HepG2 (cell line): ENCODE results near the gene TRAF4. TPM values are rescaled to one million over a fixed set of nuclear protein-coding genes. Genes with fewer than 3 reads are reported as not detected.
A peak's percentile ranks its signal among the peaks of the same experiment; 100 is the strongest.

Experiments
- CEBPB ChIP-seq: IDR thresholded peaks from 2 replicates; pipeline ENCODE4 v1.6.1; 2011; ENCODE audit warnings: low read depth, low read length, improper control_type of control experiment, borderline replicate concordance
- KAT2B ChIP-seq: fragments of 150-350 bp; IDR thresholded peaks from 2 replicates; pipeline ENCODE4 v1.6.1; 2014; ENCODE audit warnings: low read depth, low read length, borderline replicate concordance
- NKX3-1 ChIP-seq: sonication (generic); formaldehyde crosslinking; IDR thresholded peaks from 2 replicates; pipeline ENCODE4 v1.5.0; 2020; ENCODE audit warnings: missing genetic modification reagents
- STAT5B ChIP-seq: sonication (generic); formaldehyde crosslinking; IDR thresholded peaks from 2 replicates; pipeline ENCODE4 v1.4.0; 2020; ENCODE audit warnings: missing genetic modification reagents
- SYNCRIP ChIP-seq: fragments of 200-400 bp; formaldehyde crosslinking; IDR thresholded peaks from 2 replicates; pipeline ENCODE4 v1.6.1; 2018; ENCODE audit warnings: mild to moderate bottlenecking, low read depth, low read length; ENCODE audit not compliant: insufficient read depth
- ZFP82 ChIP-seq: sonication (generic); formaldehyde crosslinking; IDR thresholded peaks from 2 replicates; pipeline ENCODE4 v1.5.1; 2020; ENCODE audit warnings: mild to moderate bottlenecking, missing genetic modification reagents, borderline replicate concordance
- ZNF510 ChIP-seq: sonication (generic); formaldehyde crosslinking; IDR thresholded peaks from 2 replicates; pipeline ENCODE4 v1.4.0; 2020; ENCODE audit warnings: low read depth, mild to moderate bottlenecking, missing genetic modification reagents
- ZNF570 ChIP-seq: sonication (generic); formaldehyde crosslinking; IDR thresholded peaks from 2 replicates; pipeline ENCODE4 v1.4.0; 2020; ENCODE audit warnings: mild to moderate bottlenecking, missing genetic modification reagents, borderline replicate concordance
- polyA plus RNA-seq, 8 experiments: library from polyadenylated mRNA; depleted of rRNA in 3 of 8; stranded (reverse) in 7 of 8; unstranded in 1 of 8; fragments of >200 nt; fragmentation: Illumina TruSeq in 4 of 8; extraction: Trizol in 4 of 8; gene quantifications; 2 replicates each; pipeline versions ENCODE4 v1.2.1 to v1.2.3, GENCODE V29; 2011 to 2016; ENCODE audit warnings: low read depth in 4 of 8, missing spikeins in 1 of 8, mixed read lengths in 1 of 8; ENCODE audit not compliant: insufficient read depth in 1 of 8
- total RNA-seq, 5 experiments: library from RNA; depleted of rRNA; stranded (reverse); fragments of >200 nt; fragmentation: Illumina TruSeq; extraction: Trizol; gene quantifications; 2 replicates each; pipeline ENCODE4 v1.2.3, GENCODE V29; 2016; ENCODE audit warnings: low read depth in 1 of 5
- TF ChIP-seq, protein P1 (sequence below), 2 experiments: sonication (generic) in 1 of 2; formaldehyde crosslinking in 1 of 2; IDR thresholded peaks; 2 replicates each; pipeline versions ENCODE4 v1.4.0 to v1.6.1; 2018 to 2020; ENCODE audit warnings: missing genetic modification reagents in 2 of 2, borderline replicate concordance in 1 of 2, low read depth in 1 of 2, mild to moderate bottlenecking in 1 of 2, missing biosample characterization in 1 of 2
- TF ChIP-seq, protein P2 (sequence below): sonication (generic); formaldehyde crosslinking; IDR thresholded peaks from 2 replicates; pipeline ENCODE4 v1.5.1; 2020; ENCODE audit warnings: mild to moderate bottlenecking, moderate library complexity, missing genetic modification reagents
- TF ChIP-seq, protein P3 (sequence below): sonication (generic); formaldehyde crosslinking; IDR thresholded peaks from 2 replicates; pipeline ENCODE4 v1.4.0; 2020; ENCODE audit warnings: mild to moderate bottlenecking, missing genetic modification reagents
- TF ChIP-seq, protein P4 (sequence below): sonication (generic); formaldehyde crosslinking; IDR thresholded peaks from 2 replicates; pipeline ENCODE4 v1.4.0; 2020; ENCODE audit warnings: missing genetic modification reagents
- TF ChIP-seq, protein P5 (sequence below): sonication (generic); formaldehyde crosslinking; IDR thresholded peaks from 2 replicates; pipeline ENCODE4 v1.8.0; 2022; ENCODE audit warnings: missing genetic modification reagents, mild to moderate bottlenecking, inconsistent platforms, borderline replicate concordance
- TF ChIP-seq, protein P6 (sequence below): sonication (generic); formaldehyde crosslinking; IDR thresholded peaks from 2 replicates; pipeline ENCODE4 v1.4.0; 2020; ENCODE audit warnings: missing genetic modification reagents
- TF ChIP-seq, protein P7 (sequence below): sonication (generic); formaldehyde crosslinking; IDR thresholded peaks from 2 replicates; pipeline ENCODE4 v1.4.0; 2020; ENCODE audit warnings: mild to moderate bottlenecking, missing genetic modification reagents

TRAF4 gene
- total and polyA plus RNA-seq, 2 of the 13 experiments (the other 11 are each of a cell fraction or from before 2014, with no cell fraction given), result 86.0 to 89.9 TPM

DNA sequence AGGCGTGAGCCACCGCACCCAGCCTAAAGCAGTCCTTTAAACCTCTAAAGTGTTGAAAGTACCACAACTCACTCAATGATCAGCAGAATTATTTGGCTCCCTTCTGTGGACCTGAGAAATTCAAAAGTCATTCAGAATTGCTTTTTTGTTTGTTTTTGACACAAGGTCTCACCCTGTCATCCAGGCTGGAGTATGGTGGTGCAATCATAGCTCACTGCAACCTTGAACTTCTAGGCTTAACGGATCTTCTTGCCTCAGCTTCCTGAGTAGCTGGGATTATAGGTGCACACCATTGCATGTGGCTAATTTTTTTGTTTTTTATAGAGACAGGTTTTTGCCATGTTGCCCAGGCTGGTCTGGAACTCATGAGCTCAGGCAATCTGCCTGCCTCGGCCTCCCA lies 44.3 kb downstream of the TRAF4 start (continued):
- TF ChIP-seq, protein P1, sequence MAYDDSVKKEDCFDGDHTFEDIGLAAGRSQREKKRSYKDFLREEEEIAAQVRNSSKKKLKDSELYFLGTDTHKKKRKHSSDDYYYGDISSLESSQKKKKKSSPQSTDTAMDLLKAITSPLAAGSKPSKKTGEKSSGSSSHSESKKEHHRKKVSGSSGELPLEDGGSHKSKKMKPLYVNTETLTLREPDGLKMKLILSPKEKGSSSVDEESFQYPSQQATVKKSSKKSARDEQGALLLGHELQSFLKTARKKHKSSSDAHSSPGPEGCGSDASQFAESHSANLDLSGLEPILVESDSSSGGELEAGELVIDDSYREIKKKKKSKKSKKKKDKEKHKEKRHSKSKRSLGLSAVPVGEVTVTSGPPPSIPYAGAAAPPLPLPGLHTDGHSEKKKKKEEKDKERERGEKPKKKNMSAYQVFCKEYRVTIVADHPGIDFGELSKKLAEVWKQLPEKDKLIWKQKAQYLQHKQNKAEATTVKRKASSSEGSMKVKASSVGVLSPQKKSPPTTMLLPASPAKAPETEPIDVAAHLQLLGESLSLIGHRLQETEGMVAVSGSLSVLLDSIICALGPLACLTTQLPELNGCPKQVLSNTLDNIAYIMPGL (CRISPR knock-in tag; IDR thresholded peaks at IDR 0.05; ENCODE audit: borderline replicate concordance in 1 of 2, low read depth in 1 of 2), result no peak
- TF ChIP-seq, protein P2, sequence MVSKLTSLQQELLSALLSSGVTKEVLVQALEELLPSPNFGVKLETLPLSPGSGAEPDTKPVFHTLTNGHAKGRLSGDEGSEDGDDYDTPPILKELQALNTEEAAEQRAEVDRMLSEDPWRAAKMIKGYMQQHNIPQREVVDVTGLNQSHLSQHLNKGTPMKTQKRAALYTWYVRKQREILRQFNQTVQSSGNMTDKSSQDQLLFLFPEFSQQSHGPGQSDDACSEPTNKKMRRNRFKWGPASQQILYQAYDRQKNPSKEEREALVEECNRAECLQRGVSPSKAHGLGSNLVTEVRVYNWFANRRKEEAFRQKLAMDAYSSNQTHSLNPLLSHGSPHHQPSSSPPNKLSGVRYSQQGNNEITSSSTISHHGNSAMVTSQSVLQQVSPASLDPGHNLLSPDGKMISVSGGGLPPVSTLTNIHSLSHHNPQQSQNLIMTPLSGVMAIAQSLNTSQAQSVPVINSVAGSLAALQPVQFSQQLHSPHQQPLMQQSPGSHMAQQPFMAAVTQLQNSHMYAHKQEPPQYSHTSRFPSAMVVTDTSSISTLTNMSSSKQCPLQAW (CRISPR knock-in tag), result no peak
- TF ChIP-seq, protein P3, sequence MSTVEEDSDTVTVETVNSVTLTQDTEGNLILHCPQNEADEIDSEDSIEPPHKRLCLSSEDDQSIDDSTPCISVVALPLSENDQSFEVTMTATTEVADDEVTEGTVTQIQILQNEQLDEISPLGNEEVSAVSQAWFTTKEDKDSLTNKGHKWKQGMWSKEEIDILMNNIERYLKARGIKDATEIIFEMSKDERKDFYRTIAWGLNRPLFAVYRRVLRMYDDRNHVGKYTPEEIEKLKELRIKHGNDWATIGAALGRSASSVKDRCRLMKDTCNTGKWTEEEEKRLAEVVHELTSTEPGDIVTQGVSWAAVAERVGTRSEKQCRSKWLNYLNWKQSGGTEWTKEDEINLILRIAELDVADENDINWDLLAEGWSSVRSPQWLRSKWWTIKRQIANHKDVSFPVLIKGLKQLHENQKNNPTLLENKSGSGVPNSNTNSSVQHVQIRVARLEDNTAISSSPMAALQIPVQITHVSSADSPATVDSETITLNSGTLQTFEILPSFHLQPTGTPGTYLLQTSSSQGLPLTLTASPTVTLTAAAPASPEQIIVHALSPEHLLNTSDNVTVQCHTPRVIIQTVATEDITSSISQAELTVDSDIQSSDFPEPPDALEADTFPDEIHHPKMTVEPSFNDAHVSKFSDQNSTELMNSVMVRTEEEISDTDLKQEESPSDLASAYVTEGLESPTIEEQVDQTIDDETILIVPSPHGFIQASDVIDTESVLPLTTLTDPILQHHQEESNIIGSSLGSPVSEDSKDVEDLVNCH (CRISPR knock-in tag), result no peak
- TF ChIP-seq CEBPB, result peak; percentile 94
- TF ChIP-seq ZFP82, result no peak
- TF ChIP-seq, protein P4, sequence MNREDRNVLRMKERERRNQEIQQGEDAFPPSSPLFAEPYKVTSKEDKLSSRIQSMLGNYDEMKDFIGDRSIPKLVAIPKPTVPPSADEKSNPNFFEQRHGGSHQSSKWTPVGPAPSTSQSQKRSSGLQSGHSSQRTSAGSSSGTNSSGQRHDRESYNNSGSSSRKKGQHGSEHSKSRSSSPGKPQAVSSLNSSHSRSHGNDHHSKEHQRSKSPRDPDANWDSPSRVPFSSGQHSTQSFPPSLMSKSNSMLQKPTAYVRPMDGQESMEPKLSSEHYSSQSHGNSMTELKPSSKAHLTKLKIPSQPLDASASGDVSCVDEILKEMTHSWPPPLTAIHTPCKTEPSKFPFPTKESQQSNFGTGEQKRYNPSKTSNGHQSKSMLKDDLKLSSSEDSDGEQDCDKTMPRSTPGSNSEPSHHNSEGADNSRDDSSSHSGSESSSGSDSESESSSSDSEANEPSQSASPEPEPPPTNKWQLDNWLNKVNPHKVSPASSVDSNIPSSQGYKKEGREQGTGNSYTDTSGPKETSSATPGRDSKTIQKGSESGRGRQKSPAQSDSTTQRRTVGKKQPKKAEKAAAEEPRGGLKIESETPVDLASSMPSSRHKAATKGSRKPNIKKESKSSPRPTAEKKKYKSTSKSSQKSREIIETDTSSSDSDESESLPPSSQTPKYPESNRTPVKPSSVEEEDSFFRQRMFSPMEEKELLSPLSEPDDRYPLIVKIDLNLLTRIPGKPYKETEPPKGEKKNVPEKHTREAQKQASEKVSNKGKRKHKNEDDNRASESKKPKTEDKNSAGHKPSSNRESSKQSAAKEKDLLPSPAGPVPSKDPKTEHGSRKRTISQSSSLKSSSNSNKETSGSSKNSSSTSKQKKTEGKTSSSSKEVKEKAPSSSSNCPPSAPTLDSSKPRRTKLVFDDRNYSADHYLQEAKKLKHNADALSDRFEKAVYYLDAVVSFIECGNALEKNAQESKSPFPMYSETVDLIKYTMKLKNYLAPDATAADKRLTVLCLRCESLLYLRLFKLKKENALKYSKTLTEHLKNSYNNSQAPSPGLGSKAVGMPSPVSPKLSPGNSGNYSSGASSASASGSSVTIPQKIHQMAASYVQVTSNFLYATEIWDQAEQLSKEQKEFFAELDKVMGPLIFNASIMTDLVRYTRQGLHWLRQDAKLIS (CRISPR knock-in tag), result no peak
- TF ChIP-seq SYNCRIP, result no peak
- TF ChIP-seq ZNF570, result no peak
- no peak for TF ChIP-seq KAT2B
- TF ChIP-seq, protein P5, sequence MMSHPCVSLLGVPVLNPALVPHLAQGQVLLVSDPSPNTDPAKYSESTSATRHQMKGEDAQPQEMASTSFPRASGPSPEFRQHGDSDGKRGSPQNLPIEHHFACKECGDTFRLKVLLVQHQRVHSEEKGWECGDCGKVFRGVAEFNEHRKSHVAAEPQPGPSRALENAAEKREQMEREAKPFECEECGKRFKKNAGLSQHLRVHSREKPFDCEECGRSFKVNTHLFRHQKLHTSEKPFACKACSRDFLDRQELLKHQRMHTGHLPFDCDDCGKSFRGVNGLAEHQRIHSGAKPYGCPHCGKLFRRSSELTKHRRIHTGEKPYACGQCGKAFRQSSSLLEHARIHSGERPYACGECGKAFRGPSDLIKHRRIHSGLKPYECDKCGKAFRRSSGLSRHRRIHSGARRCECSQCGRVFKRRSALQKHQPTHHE (CRISPR knock-in tag), result no peak
- TF ChIP-seq, protein P6, sequence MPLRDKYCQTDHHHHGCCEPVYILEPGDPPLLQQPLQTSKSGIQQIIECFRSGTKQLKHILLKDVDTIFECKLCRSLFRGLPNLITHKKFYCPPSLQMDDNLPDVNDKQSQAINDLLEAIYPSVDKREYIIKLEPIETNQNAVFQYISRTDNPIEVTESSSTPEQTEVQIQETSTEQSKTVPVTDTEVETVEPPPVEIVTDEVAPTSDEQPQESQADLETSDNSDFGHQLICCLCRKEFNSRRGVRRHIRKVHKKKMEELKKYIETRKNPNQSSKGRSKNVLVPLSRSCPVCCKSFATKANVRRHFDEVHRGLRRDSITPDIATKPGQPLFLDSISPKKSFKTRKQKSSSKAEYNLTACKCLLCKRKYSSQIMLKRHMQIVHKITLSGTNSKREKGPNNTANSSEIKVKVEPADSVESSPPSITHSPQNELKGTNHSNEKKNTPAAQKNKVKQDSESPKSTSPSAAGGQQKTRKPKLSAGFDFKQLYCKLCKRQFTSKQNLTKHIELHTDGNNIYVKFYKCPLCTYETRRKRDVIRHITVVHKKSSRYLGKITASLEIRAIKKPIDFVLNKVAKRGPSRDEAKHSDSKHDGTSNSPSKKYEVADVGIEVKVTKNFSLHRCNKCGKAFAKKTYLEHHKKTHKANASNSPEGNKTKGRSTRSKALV (CRISPR knock-in tag), result no peak
- TF ChIP-seq, protein P7, sequence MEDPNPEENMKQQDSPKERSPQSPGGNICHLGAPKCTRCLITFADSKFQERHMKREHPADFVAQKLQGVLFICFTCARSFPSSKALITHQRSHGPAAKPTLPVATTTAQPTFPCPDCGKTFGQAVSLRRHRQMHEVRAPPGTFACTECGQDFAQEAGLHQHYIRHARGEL (CRISPR knock-in tag), result no peak
- no peak for TF ChIP-seq NKX3-1 (CRISPR knock-in tag)
- TF ChIP-seq STAT5B (CRISPR knock-in tag), result no peak
- no peak for TF ChIP-seq ZNF510
